ENCODE results near the gene POLD3.

POLD3 gene

GRCh38 chr11:74592441-74593362 is at the start of gene POLD3:
POLD3 (plus strand) TSS chr11:74592582; CDS start chr11:74592659, 77 bp downstream.
- peak; percentile 81 to 91 (median 85) for DNase-seq

- no peak for DNase-seq
Measured at GRCh38 chr11:74543991-74544390, 48.4 kb upstream of the POLD3 start.

GRCh38 chr11:74546752-74547151 is 45.6 kb upstream of the POLD3 start:
- DNase-seq = no peak

GRCh38 chr11:74550991-74551753 is 41.2 kb upstream of the POLD3 start:
- DNase-seq = no peak

- DNase-seq = no peak
Measured at GRCh38 chr11:74551754-74552145, 40.6 kb upstream of the POLD3 start.

GRCh38 chr11:74557526-74557925 is 34.9 kb upstream of the POLD3 start:
- DNase-seq = no peak

- DNase-seq = no peak
Measured at GRCh38 chr11:74559110-74559933, 33.1 kb upstream of the POLD3 start.

GRCh38 chr11:74559934-74560309 is 32.5 kb upstream of the POLD3 start:
- DNase-seq = no peak

GRCh38 chr11:74566146-74566960 is 26.0 kb upstream of the POLD3 start:
- no peak for DNase-seq

- no peak for DNase-seq
Measured at GRCh38 chr11:74568028-74568427, 24.4 kb upstream of the POLD3 start.

- no peak for DNase-seq
Measured at GRCh38 chr11:74570266-74571061, 21.9 kb upstream of the POLD3 start.

- no peak for DNase-seq
Measured at GRCh38 chr11:74571062-74571399, 21.4 kb upstream of the POLD3 start.

GRCh38 chr11:74572349-74572748 is 20.0 kb upstream of the POLD3 start:
- DNase-seq = no peak

- no peak for DNase-seq
Measured at GRCh38 chr11:74574563-74574962, 17.8 kb upstream of the POLD3 start.

GRCh38 chr11:74575999-74576398 is 16.4 kb upstream of the POLD3 start:
- no peak for DNase-seq

- DNase-seq = no peak
Measured at GRCh38 chr11:74577181-74577580, 15.2 kb upstream of the POLD3 start.

GRCh38 chr11:74577624-74578396 is 14.6 kb upstream of the POLD3 start:
- no peak for DNase-seq

- no peak for DNase-seq
Measured at GRCh38 chr11:74579577-74580270, 12.7 kb upstream of the POLD3 start.

GRCh38 chr11:74581954-74582547 is 10.3 kb upstream of the POLD3 start:
- DNase-seq = no peak

Measured in activated CD4-positive, CD25-positive, alpha-beta regulatory T cell (primary cell).